ENCODE results near the gene NCOR2. TPM values are rescaled to one million over a fixed set of nuclear protein-coding genes. Genes with fewer than 3 reads are reported as not detected.

NCOR2 gene
- total RNA-seq, 1 donor from 2014 or later: 143 TPM

DNA sequence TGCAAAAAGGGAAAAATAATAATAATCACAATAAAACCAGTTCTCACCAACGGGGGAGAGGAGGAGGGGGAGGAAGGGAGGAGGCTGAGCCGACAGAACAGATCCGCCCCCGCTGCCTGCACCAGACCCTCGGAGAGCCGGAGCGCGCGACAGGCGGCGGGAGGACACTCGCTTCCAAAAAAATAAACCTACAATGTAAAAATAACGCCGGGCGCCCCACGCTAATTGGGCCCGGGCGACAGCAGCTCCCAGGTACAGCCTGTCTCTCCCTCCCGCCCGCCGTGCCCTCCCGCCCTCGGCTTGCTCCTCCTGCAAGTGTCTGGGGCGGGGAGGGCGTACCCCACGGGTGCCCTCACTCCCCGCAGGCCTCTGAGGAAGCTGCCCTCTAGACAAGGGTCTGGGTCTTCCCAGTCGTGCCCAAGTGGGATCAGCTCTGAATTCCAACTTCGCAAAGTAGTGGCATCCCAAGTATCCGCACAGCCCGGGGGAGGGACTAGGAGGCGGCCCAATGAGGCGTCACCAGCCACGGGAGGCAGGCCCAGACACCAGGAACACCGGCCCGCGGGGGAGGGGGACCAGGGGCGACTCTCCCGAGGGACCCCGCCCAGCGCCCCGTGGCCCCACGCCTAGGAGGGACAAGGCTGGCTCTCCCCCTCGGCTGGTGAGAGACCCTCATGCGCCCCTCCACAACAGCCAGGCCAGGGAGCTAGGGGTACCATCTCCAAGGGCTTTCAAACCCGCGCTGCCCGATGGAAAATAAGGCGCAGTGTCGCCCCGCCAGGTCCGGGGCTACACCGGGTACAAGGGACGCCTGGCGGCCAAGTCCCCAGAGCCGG lies 1.0 kb downstream of the NCOR2 start:
- Mint-ChIP-seq H3K27ac (ENCODE audit: unreplicated experiment) (no peak overlapping the region), H3K4me3 (peak overlapping the region; percentile 89), H3K9me3 (no peaks in the 10 kb centered on the region), H3K36me3 (ENCODE audit: low read depth) (no peaks in the 10 kb centered on the region), H3K27me3 (ENCODE audit: low read depth) (peaks cover 7% of the 10 kb centered on the region), H3K4me1 (peaks cover 43% of the 10 kb centered on the region)
- TF ChIP-seq, protein P1, sequence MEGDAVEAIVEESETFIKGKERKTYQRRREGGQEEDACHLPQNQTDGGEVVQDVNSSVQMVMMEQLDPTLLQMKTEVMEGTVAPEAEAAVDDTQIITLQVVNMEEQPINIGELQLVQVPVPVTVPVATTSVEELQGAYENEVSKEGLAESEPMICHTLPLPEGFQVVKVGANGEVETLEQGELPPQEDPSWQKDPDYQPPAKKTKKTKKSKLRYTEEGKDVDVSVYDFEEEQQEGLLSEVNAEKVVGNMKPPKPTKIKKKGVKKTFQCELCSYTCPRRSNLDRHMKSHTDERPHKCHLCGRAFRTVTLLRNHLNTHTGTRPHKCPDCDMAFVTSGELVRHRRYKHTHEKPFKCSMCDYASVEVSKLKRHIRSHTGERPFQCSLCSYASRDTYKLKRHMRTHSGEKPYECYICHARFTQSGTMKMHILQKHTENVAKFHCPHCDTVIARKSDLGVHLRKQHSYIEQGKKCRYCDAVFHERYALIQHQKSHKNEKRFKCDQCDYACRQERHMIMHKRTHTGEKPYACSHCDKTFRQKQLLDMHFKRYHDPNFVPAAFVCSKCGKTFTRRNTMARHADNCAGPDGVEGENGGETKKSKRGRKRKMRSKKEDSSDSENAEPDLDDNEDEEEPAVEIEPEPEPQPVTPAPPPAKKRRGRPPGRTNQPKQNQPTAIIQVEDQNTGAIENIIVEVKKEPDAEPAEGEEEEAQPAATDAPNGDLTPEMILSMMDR (conservative IDR thresholded peaks at IDR 0.05): no peak
- DNase-seq (ENCODE audit: low read depth, low spot score): peak; percentile 60

DNA sequence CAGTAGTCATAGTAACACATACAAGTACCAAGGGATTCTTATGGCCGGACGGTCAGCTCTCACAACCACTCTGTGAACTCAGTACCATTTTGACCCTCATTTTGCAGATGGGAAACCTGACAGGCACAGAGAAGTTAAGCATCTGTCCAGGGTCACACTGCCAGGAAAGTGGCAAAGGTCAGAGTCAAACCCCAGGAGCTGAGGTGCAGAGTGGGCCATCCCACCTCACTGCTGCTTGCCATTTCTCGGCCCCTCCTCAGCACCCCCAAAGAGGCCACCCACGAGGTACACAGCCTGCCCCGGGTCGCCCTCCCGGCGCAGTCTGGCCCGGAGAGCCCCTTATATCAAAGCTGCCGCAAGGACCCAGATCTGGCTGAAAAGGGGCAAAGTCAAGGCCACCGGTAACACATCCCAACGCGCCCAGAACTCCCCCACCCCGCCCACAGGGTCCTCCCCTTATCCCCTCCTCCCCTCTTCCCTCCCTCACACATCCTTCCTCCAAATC lies 1.7 kb downstream of the NCOR2 start:
- Mint-ChIP-seq H3K4me1 (peaks cover 50% of the 10 kb centered on the region), H3K36me3 (ENCODE audit: low read depth) (no peaks in the 10 kb centered on the region), H3K27me3 (ENCODE audit: low read depth) (peaks cover 7% of the 10 kb centered on the region), H3K9me3 (no peaks in the 10 kb centered on the region), H3K4me3 (peak overlapping the region; percentile 89), H3K27ac (ENCODE audit: unreplicated experiment) (no peak overlapping the region)
- TF ChIP-seq, protein P1 (conservative IDR thresholded peaks at IDR 0.05): no peak
- no peak for DNase-seq (ENCODE audit: low read depth, low spot score)

DNA sequence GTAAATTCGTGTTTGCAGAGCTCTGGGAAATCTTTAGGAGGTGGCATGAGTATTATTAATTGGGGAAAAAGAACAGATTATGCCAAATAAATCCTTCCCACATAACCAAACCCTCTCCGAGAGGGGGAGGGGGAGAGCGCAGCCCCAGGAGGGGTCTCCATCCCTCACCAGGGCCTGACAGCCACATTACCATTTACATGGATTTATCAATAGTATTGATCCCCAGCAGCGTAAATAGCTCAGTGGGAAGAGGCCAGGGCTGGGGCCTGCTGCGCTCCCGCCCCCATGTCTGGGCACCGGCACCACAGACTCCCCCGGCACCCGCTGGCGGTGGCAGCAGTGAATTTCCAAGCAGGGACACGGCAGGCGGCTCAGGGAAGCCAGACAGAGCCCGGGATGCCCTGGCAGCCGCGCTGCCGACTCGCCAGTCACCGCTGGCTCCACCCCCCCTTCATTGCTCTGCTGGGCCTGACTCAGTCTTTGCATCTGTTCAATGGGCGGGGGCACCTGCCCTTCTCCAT lies 2.4 kb downstream of the NCOR2 start:
- peaks cover 52% of the 10 kb centered on the region for H3K4me1 Mint-ChIP-seq
- TF ChIP-seq, protein P1 (conservative IDR thresholded peaks at IDR 0.05): no peak

DNA sequence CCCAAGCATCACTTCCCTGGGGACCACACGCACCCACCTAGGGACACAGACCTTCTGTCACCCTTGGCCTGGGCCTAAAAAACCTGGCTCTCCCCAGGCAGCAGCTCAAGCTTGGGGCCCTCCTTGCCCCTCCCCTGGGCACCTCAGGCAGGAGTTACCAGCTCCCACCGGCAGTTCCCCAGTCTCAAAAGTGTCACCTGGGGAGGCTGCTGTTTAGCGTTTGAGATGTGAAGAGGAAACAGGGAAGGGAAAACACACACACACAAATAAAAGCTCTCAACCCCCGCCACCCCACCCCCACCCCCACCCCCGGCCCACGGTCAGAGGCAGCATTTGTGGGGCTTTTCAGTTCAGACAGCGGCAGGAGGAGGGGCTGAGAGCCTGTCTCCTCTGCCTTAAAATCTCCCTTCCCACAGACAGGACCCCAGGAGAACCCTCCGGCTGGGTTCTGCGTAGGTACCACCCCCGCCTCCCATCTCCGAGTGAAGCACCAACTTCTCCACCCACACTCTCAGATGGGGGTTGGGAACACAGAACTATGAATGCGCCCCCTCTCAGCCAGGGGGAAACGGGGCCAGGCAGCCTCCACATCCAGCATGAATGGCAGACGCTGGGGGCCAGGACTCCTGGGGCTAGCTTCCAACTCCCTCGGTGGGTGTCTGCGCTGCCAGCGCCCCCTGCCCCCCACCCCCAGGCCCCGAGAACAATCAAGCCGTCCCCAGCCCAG lies 3.0 kb downstream of the NCOR2 start:
- Mint-ChIP-seq H3K4me3 (peak overlapping the region; percentile 41), H3K27me3 (ENCODE audit: low read depth) (peaks cover 2% of the 10 kb centered on the region), H3K9me3 (no peaks in the 10 kb centered on the region), H3K4me1 (peaks cover 49% of the 10 kb centered on the region), H3K27ac (ENCODE audit: unreplicated experiment) (no peak overlapping the region), H3K36me3 (ENCODE audit: low read depth) (peaks cover 1% of the 10 kb centered on the region)
- TF ChIP-seq, protein P1 (conservative IDR thresholded peaks at IDR 0.05): no peak
- no peak for DNase-seq (ENCODE audit: low read depth, low spot score)

More for the DNA sequence above, 2.4 kb downstream of the NCOR2 start:
- Mint-ChIP-seq H3K27me3 (ENCODE audit: low read depth) (peaks cover 5% of the 10 kb centered on the region), H3K9me3 (no peaks in the 10 kb centered on the region), H3K4me3 (peak overlapping the region; percentile 89), H3K36me3 (ENCODE audit: low read depth) (no peaks in the 10 kb centered on the region), H3K27ac (ENCODE audit: unreplicated experiment) (no peak overlapping the region)
- no peak for DNase-seq (ENCODE audit: low read depth, low spot score)

DNA sequence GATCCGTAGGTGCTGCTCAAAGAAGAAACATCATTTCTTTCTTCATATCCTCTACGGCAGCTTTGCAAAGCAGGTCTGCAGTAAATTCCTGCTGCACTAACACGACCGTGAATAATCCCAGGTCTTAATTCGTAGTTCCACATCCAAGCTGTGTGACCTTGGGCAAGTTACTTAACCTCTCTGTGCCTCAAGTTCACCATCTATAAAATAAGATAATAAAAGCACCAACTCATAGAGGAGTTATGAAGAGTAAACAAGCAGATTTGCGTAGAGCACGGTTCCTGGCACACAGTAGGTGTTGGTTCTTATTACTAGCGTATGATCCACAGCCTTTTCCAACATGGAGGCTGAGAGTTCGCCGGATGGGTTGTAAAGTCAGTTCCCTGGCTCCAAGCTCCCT lies 3.6 kb downstream of the NCOR2 start:
- Mint-ChIP-seq H3K27ac (ENCODE audit: unreplicated experiment) (no peak overlapping the region), H3K4me1 (peaks cover 48% of the 10 kb centered on the region), H3K36me3 (ENCODE audit: low read depth) (peaks cover 2% of the 10 kb centered on the region), H3K27me3 (ENCODE audit: low read depth) (peaks cover 2% of the 10 kb centered on the region), H3K9me3 (no peaks in the 10 kb centered on the region), H3K4me3 (peak overlapping the region; percentile 23)
- no peak for DNase-seq (ENCODE audit: low read depth, low spot score)
- TF ChIP-seq, protein P1 (conservative IDR thresholded peaks at IDR 0.05): no peak

Measured in neural crest cell (in vitro differentiated cells).